ENCODE measurements around the gene PDS5A. TPM values are rescaled to one million over a fixed set of nuclear protein-coding genes. Genes with fewer than 3 reads are reported as not detected.
A peak's percentile ranks its signal among the peaks of the same experiment; 100 is the strongest.

Gene PDS5A
- polyA plus RNA-seq, 3 donors, result 14.2 to 19.4 (median 17.7) TPM

- no peak overlapping the region for H2AFZ ChIP-seq (ENCODE audit: insufficient read depth, low read depth, low read length, poor library complexity, severe bottlenecking)
- H3K36me3 ChIP-seq (replicated peaks in 1 of 2; ENCODE audit: control insufficient read depth in 1 of 2, insufficient read depth in 2 of 2, low read length in 2 of 2), result no peaks in the 10 kb centered on the region
- H3K27me3 ChIP-seq (ENCODE audit: control insufficient read depth in 2 of 2, insufficient read depth in 2 of 2, low read length in 2 of 2), result no peaks in the 10 kb centered on the region
- no peaks in the 10 kb centered on the region for H4K20me1 ChIP-seq (ENCODE audit: insufficient read depth, low read length)
- 100% methylated on average over 1 of the region's 5 CpGs for WGBS (ENCODE audit: insufficient coverage)
- H3K27ac Mint-ChIP-seq, result no peak overlapping the region
- H3K4me3 ChIP-seq (replicated peaks in 1 of 3; ENCODE audit: low read depth in 2 of 3, low read length in 3 of 3), result no peak overlapping the region
- H3K79me2 ChIP-seq (ENCODE audit: insufficient read depth, low read length), result no peaks in the 10 kb centered on the region
- H3K4me2 ChIP-seq (replicated peaks; ENCODE audit: extremely low read depth, low read length, poor library complexity, severe bottlenecking), result no peak overlapping the region
- H3K4me1 Mint-ChIP-seq, result peaks cover 8% of the 10 kb centered on the region
- no peaks in the 10 kb centered on the region for H3K36me3 Mint-ChIP-seq
- intact Hi-C loops (cut with micrococcal nuclease), result no loop called here
- peaks cover 5 to 9% of the 10 kb centered on the region in 2 donors for H3K4me1 ChIP-seq (ENCODE audit: control insufficient read depth in 1 of 2, insufficient read depth in 2 of 2, low read length in 2 of 2)
- no peak for TF ChIP-seq CTCF (IDR thresholded peaks at IDR 0.05)
- H3K9me3 ChIP-seq (replicated peaks in 1 of 2; ENCODE audit: control insufficient read depth in 1 of 2, insufficient read depth in 1 of 2, low read length in 2 of 2), result no peaks in the 10 kb centered on the region
- H3K27ac ChIP-seq (ENCODE audit: low read depth in 1 of 2, low read length in 2 of 2), result no peak overlapping the region
- H3K9ac ChIP-seq (ENCODE audit: insufficient read depth, low read length, poor library complexity, severe bottlenecking), result no peak overlapping the region
- DNase-seq, result no peak
- H3K4me3 Mint-ChIP-seq, result no peak overlapping the region
- no peaks in the 10 kb centered on the region for H3K9me3 Mint-ChIP-seq
- peaks cover 2 to 3% (median 2%) of the 10 kb centered on the region in 3 donors for H3K27me3 Mint-ChIP-seq (ENCODE audit: low read depth in 3 of 3)
These were observed 9.8 kb upstream of the PDS5A start for GRCh38 chr4:39987485-39987884.

DNA sequence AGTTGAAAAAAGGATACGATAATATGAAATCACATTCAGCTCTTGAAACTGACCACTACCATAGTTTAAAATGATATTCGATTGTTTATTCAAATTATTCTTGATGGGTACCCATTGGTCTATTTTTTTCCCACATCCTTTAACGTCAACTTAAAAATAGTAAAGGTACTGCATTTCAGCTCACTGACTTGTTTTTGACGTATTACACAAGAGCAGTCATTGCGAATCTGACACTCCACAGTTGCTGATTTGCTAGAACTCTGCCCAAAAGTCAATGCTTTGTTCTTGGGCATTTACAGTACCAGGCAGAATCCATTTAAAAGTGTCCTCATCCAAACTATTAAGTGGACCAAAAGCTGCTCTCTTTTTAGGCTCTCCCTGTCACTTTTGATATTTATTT lies 1.2 kb upstream of the PDS5A start:
- H3K27me3 Mint-ChIP-seq (ENCODE audit: low read depth in 3 of 3), result peaks cover 0 to 1% (median 1%) of the 10 kb centered on the region in 3 donors
- no peak for DNase-seq
- H2AFZ ChIP-seq (ENCODE audit: insufficient read depth, low read depth, low read length, poor library complexity, severe bottlenecking), result no peak overlapping the region

More for the DNA sequence above, 1.2 kb upstream of the PDS5A start:
- H4K20me1 ChIP-seq (ENCODE audit: insufficient read depth, low read length), result peaks cover 24% of the 10 kb centered on the region
- no peaks in the 10 kb centered on the region for H3K9me3 ChIP-seq (replicated peaks in 1 of 2; ENCODE audit: control insufficient read depth in 1 of 2, insufficient read depth in 1 of 2, low read length in 2 of 2)
- intact Hi-C loops (cut with micrococcal nuclease), result loop anchor here (5.0 kb wide), 2 partner anchors 282 to 522 kb away; partner anchors contain the start of genes LIAS (in 2 of the 2), RPL9 (in 2 of the 2) and UBE2K (in 2 of the 2)
- H3K36me3 ChIP-seq (replicated peaks in 1 of 2; ENCODE audit: control insufficient read depth in 1 of 2, insufficient read depth in 2 of 2, low read length in 2 of 2), result peaks cover 17 to 21% of the 10 kb centered on the region in 2 donors
- no peak overlapping the region for H3K4me3 ChIP-seq (replicated peaks in 1 of 3; ENCODE audit: low read depth in 2 of 3, low read length in 3 of 3)
- H3K4me1 Mint-ChIP-seq, result peaks cover 13% of the 10 kb centered on the region
- peak overlapping the region in 1 of 7 donors; percentile 42 for H3K27ac Mint-ChIP-seq
- H3K4me3 Mint-ChIP-seq, result no peak overlapping the region
- H3K4me2 ChIP-seq (replicated peaks; ENCODE audit: extremely low read depth, low read length, poor library complexity, severe bottlenecking), result no peak overlapping the region
- H3K36me3 Mint-ChIP-seq, result peaks cover 11 to 16% of the 10 kb centered on the region in 2 donors
- H3K27ac ChIP-seq (ENCODE audit: low read depth in 1 of 2, low read length in 2 of 2), result no peak overlapping the region
- peaks cover 34% of the 10 kb centered on the region for H3K79me2 ChIP-seq (ENCODE audit: insufficient read depth, low read length)
- H3K4me1 ChIP-seq (ENCODE audit: control insufficient read depth in 1 of 2, insufficient read depth in 2 of 2, low read length in 2 of 2), result peaks cover 8 to 20% of the 10 kb centered on the region in 2 donors
- WGBS (ENCODE audit: insufficient coverage), result 11% methylated on average over 3 of the region's 5 CpGs
- H3K27me3 ChIP-seq (ENCODE audit: control insufficient read depth in 2 of 2, insufficient read depth in 2 of 2, low read length in 2 of 2), result no peaks in the 10 kb centered on the region
- H3K9ac ChIP-seq (ENCODE audit: insufficient read depth, low read length, poor library complexity, severe bottlenecking), result no peak overlapping the region
- H3K9me3 Mint-ChIP-seq, result no peaks in the 10 kb centered on the region
- TF ChIP-seq CTCF (IDR thresholded peaks at IDR 0.05), result no peak
